Stimulated activated effector memory CD8-positive, alpha-beta T cell treated with anti-CD3 and anti-CD28 coated beads, Interleukin-12 subunit alpha, Interleukin-12 subunit beta, amount 100 ng/mL, for 72 hours (primary cell): ENCODE data around the gene HTT-AS.
"Not testable (repeated sequence)": the region's sequence is repeated elsewhere in the genome, so short reads cannot be mapped to it uniquely, and the experiment has no call there.

Experiments
- ATAC-seq: fragments of 150-1000 bp; cut with Tn5 transposase; 2 replicates; pipeline ENCODE4 v1.10.0; 2021
- DNase-seq, 2 donors: peaks; one replicate each; pipeline ENCODE4 v3.0.0; 2021 to 2022; ENCODE audit warnings: low spot score in 2 of 2
- H3K27ac Mint-ChIP-seq: one replicate; pipeline ENCODE4 v1.8.0; 2022; ENCODE audit warnings: mild to moderate bottlenecking, mixed read lengths
- H3K36me3 Mint-ChIP-seq: one replicate; pipeline ENCODE4 v1.8.0; 2022; ENCODE audit warnings: mild to moderate bottlenecking, mixed read lengths
- H3K4me1 Mint-ChIP-seq: one replicate; pipeline ENCODE4 v1.8.0; 2022; ENCODE audit warnings: mixed read lengths
- H3K4me3 Mint-ChIP-seq: one replicate; pipeline ENCODE4 v1.8.0; 2022; ENCODE audit warnings: mild to moderate bottlenecking, mixed read lengths
- H3K9me3 Mint-ChIP-seq: one replicate; pipeline ENCODE4 v1.8.0; 2022; ENCODE audit warnings: mixed read lengths

Gene HTT-AS

DNA sequence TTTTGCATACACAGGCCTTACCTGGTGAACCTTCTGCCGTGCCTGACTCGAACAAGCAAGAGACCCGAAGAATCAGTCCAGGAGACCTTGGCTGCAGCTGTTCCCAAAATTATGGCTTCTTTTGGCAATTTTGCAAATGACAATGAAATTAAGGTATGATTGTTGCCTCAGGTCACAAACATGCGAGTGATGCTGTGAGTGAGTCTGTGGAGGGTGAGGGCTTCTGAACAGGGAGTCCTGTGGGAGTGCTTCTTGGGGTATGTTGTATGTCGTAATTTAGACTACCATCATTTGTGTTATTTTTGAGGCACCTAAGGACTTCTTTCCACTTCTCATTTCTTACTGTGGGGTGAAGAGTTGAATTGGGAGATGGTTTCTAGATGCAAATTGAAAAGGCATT is 32.9 kb upstream of the HTT-AS start:
- Mint-ChIP-seq H3K27ac (no peak overlapping the region), H3K4me3 (no peak overlapping the region), H3K36me3 (peaks cover 88% of the 10 kb centered on the region), H3K4me1 (peaks cover 11% of the 10 kb centered on the region), H3K9me3 (no peaks in the 10 kb centered on the region)
- ATAC-seq (no peak), DNase-seq (no peak)

DNA sequence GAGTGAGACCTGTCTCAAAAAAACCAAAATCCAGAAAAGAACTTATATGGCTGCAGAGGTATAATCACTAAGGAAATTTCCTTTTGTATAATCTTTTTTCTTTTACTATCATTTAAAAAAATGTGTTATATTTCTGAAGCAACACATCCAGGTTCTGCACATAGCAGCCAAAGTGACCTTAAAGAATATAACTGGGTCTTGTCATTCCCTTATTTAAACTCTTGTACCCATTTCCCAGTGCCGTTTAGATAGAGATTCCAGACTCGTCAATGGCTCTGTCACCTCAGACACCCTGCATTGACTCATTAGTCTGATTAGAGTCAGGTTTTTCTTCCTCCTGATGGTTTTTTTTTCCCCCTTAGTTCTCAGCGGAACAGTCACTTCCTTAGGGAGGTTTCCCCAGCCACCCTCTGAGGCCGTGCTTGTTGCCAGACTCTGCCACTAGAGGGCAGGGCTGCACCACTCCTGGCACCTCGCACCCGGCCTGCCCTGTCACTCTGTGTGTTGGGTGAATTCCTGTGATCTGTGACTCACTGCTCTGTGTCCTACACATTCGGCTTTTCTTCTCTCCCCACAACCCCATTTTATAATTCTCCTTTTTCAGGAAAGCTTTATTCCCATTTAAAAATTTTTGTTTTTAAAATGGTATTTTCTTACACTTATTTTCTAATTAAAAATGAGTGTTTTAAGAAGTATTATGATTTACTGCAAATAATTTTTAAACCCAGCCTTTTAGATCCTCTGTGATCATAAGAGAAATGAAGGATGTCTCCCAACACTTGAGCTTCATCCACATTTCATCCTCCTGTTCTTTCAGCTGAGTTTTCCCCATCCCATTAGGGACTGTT is 32.2 kb upstream of the HTT-AS start:
- no peak overlapping the region for H3K27ac Mint-ChIP-seq
- H3K4me1 Mint-ChIP-seq, result peaks cover 15% of the 10 kb centered on the region
- H3K36me3 Mint-ChIP-seq, result peaks cover 88% of the 10 kb centered on the region
- no peaks in the 10 kb centered on the region for H3K9me3 Mint-ChIP-seq
- ATAC-seq (peak; percentile 100), DNase-seq (peak; percentile 94 to 96)
- H3K4me3 Mint-ChIP-seq, result no peak overlapping the region

DNA sequence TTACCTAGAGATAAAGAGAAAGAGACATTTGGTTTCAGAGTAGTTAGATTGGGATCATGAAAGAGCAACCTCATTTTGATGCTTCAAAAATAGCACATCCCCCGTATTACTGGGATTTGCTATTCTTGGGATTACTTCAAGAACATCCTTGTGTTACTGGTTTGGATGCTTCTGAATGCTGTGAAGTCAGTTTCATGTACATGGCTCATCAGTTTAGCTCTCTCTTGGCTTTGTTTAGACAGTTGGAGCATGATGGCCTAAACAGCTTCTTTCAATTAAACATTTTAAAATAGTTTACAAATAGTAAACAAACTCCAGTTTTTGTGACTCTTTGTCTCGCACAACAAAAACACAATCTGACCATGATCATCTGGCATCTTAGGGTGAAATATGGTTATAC is 24.0 kb upstream of the HTT-AS start:
- H3K9me3 Mint-ChIP-seq, result no peaks in the 10 kb centered on the region
- H3K27ac Mint-ChIP-seq, result no peak overlapping the region
- H3K36me3 Mint-ChIP-seq, result peaks cover 79% of the 10 kb centered on the region
- ATAC-seq (no peak), DNase-seq (no peak)
- no peak overlapping the region for H3K4me3 Mint-ChIP-seq
- peaks cover 21% of the 10 kb centered on the region for H3K4me1 Mint-ChIP-seq

DNA sequence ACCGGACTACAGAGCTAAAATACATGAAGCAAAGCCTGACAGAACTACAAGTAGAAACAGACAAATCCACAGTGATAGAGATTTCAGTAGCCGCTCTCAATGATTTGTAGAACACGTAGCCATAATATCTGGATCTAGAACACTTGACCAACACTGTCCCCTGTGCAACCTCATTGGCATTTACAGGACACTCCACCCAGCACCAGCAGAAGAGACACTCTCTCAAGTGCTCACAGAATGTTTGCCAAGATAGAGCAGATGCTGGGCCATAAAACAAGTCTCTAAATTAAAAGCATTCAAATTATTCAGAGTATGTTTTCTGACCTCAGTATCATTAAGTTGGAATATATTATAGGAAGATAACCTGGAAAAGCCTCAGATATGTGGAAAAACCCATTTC is 21.9 kb upstream of the HTT-AS start:
- Mint-ChIP-seq H3K4me1 (peaks cover 17% of the 10 kb centered on the region), H3K27ac (peak overlapping the region; percentile 61), H3K36me3 (peaks cover 71% of the 10 kb centered on the region), H3K9me3 (no peaks in the 10 kb centered on the region), H3K4me3 (no peak overlapping the region)
- no peak for DNase-seq
- ATAC-seq, result no peak

DNA sequence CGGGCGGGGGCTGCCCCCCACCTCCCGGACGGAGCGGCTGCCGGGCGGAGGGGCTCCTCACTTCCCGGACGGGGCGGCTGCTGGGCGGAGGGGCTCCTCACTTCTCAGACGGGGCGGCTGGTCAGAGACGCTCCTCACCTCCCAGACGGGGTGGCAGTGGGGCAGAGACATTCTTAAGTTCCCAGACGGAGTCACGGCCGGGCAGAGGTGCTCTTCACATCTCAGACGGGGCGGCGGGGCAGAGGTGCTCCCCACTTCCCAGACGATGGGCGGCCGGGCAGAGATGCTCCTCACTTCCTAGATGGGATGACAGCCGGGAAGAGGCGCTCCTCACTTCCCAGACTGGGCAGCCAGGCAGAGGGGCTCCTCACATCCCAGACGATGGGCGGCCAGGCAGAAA is 20.4 kb upstream of the HTT-AS start:
- not testable (repeated sequence) for H3K4me3 Mint-ChIP-seq, ATAC-seq, DNase-seq, H3K9me3 Mint-ChIP-seq, H3K27ac Mint-ChIP-seq
- peaks cover 12% of the 10 kb centered on the region for H3K4me1 Mint-ChIP-seq
- peaks cover 67% of the 10 kb centered on the region for H3K36me3 Mint-ChIP-seq

DNA sequence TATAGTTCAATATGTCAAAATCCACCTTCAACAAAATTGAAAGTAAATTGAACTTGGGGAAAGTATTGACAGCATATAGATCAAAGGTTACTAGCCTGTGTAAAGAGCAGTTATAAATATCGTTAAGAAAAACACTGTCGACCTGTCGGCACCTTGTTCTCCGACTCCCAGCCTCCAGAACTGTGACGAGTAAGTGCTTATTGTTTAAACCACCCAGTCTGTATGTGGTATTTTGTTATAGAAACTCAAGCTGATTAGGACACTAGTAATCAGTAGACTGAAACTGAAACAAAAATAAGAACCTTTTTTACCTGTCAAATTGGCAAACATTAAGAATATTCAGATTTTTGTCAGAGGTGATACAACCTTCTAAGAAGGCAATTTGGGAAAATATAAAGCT is 17.1 kb upstream of the HTT-AS start:
- no peaks in the 10 kb centered on the region for H3K9me3 Mint-ChIP-seq
- DNase-seq, result no peak
- H3K36me3 Mint-ChIP-seq, result peaks cover 75% of the 10 kb centered on the region
- no peak overlapping the region for H3K4me3 Mint-ChIP-seq
- no peak overlapping the region for H3K27ac Mint-ChIP-seq
- no peak for ATAC-seq
- peaks cover 18% of the 10 kb centered on the region for H3K4me1 Mint-ChIP-seq

DNA sequence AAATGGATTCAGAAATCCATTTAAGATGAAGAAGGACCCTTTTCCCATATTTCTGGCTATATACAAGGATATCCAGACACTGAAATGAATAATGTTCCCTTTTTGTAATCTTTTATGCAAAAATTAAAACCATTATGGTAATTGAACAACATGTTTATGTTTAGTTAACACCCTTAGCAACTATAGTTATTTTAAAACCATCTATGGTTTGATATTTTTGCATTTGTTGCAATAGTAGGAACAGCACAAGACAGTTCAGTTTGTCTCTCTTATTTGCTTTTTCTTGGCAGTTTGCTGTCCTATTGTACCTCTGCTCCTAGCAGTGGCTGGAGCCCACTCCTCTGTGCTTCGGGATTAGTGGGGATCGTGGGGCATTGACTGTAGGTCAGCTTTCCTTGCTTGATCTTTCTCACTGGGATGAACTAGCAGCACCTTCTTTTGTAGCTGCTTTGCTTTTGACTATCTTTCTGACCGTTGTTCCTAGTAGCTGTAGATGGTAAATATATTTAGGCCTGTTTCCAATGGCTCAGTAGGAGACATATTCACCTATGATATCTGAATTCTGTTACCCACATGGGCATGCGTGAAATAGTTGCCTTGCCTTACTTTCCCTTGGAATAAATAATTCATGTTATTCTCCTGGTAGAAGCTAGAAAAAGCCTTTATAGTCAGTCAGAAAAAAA is 12.9 kb upstream of the HTT-AS start:
- peaks cover 46% of the 10 kb centered on the region for H3K36me3 Mint-ChIP-seq
- H3K9me3 Mint-ChIP-seq, result no peaks in the 10 kb centered on the region
- no peak overlapping the region for H3K27ac Mint-ChIP-seq
- H3K4me3 Mint-ChIP-seq, result no peak overlapping the region
- DNase-seq (no peak), ATAC-seq (no peak)
- H3K4me1 Mint-ChIP-seq, result peaks cover 39% of the 10 kb centered on the region

DNA sequence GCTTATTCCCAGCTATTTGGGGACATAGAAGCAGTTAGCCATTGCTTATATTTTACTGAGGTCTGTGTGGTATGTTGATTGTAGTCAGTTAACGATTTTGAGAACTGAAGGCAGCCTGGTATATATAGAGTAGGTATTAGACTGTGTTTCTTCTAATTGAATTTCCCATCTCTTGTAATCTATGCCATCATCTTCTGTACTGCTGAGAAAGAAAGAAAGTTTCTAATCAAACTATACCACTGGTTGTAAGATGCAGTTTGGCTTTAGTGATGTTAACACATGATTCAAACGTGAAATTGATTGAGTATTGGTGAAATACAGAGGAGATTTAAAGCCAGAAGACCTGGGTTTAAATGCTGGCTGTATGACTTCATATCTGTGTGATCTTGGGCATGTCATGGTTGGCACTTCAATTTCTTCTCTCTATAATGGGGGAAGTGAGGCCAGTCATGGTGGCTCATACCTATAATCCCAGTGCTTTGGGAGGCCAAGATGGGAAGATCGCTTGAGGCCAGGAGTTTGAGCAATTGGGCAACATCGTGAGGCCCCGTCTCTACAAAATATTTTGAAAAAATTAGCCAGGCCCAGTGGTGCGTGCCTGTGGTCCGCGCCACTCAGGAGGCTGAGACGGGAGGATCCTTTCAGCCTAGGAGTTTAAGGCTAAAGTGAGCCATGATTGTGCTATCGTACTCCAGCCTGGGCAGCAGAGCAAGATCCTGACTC is 11.8 kb upstream of the HTT-AS start:
- peak; percentile 63 for ATAC-seq
- Mint-ChIP-seq H3K27ac (peak overlapping the region; percentile 20), H3K36me3 (peaks cover 46% of the 10 kb centered on the region), H3K9me3 (no peaks in the 10 kb centered on the region), H3K4me3 (peak overlapping the region; percentile 6), H3K4me1 (peaks cover 39% of the 10 kb centered on the region)
- DNase-seq, result no peak

DNA sequence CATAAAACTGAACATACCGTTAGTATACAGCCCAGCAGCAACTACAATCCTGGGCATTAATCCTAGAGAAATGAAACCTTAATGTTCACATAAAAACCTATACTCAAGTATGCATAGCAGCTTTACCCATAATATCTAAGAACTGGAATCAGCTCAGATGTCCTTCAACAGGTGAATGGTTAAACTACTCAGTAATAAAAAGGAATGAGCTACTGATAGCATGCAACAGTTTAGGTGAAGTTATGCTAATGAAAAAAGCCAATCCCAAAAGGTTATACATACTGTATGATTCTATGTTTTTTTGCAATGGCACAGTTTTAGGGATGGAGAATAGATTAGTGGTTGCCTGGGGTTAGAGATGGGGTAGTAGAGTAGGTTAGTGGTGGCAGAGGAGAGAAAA is 9.4 kb upstream of the HTT-AS start:
- Mint-ChIP-seq H3K4me1 (peaks cover 49% of the 10 kb centered on the region), H3K36me3 (peaks cover 25% of the 10 kb centered on the region), H3K27ac (no peak overlapping the region), H3K9me3 (no peaks in the 10 kb centered on the region), H3K4me3 (no peak overlapping the region)
- DNase-seq (no peak), ATAC-seq (no peak)

DNA sequence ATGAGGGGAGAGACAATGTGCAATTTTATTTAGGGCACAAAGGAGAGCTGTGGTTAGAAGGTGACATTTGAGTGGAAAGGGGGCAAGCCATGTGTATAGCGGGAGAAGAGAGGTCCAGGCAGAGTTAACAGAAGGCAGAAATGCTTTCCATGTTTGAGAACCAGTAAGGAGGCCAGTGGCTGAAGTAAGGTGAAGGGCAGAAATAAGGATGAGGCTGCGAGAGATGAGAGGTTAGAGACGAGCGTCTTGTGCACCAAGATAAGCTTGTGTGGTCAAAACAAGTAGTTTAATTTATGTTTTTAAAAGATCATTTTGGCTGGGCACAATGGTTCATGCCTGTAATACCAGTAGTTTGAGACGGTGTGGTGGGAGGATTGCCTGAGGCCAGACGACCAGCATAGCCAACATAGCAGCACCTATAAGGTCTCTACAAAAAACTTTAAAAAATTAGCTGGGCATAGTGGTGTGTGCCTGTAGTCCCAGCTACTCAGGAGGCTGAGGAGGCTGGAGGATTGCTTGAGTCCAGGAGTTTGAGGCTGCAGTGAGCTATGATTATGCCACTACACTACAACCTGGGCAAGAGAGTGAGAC is 8.7 kb upstream of the HTT-AS start:
- Mint-ChIP-seq H3K9me3 (no peaks in the 10 kb centered on the region), H3K4me1 (peaks cover 47% of the 10 kb centered on the region), H3K4me3 (no peak overlapping the region), H3K36me3 (peaks cover 18% of the 10 kb centered on the region), H3K27ac (peak overlapping the region; percentile 4)
- DNase-seq (no peak), ATAC-seq (no peak)

DNA sequence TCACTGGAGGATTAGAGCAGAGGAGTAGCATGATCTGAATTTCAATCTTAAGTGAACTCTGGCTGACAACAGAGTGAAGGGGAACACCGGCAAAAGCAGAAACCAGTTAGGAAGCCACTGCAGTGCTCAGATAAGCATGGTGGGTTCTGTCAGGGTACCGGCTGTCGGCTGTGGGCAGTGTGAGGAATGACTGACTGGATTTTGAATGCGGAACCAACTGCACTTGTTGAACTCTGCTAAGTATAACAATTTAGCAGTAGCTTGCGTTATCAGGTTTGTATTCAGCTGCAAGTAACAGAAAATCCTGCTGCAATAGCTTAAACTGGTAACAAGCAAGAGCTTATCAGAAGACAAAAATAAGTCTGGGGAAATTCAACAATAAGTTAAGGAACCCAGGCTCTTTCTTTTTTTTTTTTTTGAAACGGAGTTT is 5.4 kb upstream of the HTT-AS start:
- Mint-ChIP-seq H3K9me3 (no peaks in the 10 kb centered on the region), H3K36me3 (peaks cover 17% of the 10 kb centered on the region), H3K4me3 (no peak overlapping the region), H3K27ac (peak overlapping the region; percentile 21), H3K4me1 (peaks cover 43% of the 10 kb centered on the region)
- no peak for DNase-seq
- no peak for ATAC-seq

DNA sequence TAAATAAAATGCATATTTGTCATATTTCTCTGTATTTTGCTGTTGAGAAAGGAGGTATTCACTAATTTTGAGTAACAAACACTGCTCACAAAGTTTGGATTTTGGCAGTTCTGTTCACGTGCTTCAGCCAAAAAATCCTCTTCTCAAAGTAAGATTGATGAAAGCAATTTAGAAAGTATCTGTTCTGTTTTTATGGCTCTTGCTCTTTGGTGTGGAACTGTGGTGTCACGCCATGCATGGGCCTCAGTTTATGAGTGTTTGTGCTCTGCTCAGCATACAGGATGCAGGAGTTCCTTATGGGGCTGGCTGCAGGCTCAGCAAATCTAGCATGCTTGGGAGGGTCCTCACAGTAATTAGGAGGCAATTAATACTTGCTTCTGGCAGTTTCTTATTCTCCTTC is 3.5 kb upstream of the HTT-AS start:
- no peak for DNase-seq

DNA sequence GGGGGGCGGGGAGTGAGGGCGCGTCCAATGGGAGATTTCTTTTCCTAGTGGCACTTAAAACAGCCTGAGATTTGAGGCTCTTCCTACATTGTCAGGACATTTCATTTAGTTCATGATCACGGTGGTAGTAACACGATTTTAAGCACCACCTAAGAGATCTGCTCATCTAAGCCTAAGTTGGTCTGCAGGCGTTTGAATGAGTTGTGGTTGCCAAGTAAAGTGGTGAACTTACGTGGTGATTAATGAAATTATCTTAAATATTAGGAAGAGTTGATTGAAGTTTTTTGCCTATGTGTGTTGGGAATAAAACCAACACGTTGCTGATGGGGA is 1.3 kb upstream of the HTT-AS start:
- Mint-ChIP-seq H3K36me3 (peaks cover 11% of the 10 kb centered on the region), H3K9me3 (no peaks in the 10 kb centered on the region), H3K27ac (peak overlapping the region; percentile 96), H3K4me1 (peaks cover 28% of the 10 kb centered on the region), H3K4me3 (peak overlapping the region; percentile 91)
- ATAC-seq, result no peak
- DNase-seq, result no peak

More for the DNA sequence above, 3.5 kb upstream of the HTT-AS start:
- Mint-ChIP-seq H3K36me3 (peaks cover 11% of the 10 kb centered on the region), H3K27ac (no peak overlapping the region), H3K4me1 (peaks cover 33% of the 10 kb centered on the region), H3K9me3 (no peaks in the 10 kb centered on the region), H3K4me3 (no peak overlapping the region)
- no peak for ATAC-seq

DNA sequence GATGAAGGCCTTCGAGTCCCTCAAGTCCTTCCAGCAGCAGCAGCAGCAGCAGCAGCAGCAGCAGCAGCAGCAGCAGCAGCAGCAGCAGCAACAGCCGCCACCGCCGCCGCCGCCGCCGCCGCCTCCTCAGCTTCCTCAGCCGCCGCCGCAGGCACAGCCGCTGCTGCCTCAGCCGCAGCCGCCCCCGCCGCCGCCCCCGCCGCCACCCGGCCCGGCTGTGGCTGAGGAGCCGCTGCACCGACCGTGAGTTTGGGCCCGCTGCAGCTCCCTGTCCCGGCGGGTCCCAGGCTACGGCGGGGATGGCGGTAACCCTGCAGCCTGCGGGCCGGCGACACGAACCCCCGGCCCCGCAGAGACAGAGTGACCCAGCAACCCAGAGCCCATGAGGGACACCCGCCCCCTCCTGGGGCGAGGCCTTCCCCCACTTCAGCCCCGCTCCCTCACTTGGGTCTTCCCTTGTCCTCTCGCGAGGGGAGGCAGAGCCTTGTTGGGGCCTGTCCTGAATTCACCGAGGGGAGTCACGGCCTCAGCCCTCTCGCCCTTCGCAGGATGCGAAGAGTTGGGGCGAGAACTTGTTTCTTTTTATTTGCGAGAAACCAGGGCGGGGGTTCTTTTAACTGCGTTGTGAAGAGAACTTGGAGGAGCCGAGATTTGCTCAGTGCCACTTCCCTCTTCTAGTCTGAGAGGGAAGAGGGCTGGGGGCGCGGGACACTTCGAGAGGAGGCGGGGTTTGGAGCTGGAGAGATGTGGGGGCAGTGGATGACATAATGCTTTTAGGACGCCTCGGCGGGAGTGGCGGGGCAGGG is 711 bp upstream of the HTT-AS start:
- DNase-seq (peak; percentile 20 to 76), ATAC-seq (peak; percentile 8)
- H3K4me3 Mint-ChIP-seq, result peak overlapping the region; percentile 91
- H3K9me3 Mint-ChIP-seq, result no peaks in the 10 kb centered on the region
- peaks cover 28% of the 10 kb centered on the region for H3K4me1 Mint-ChIP-seq
- H3K27ac Mint-ChIP-seq, result peak overlapping the region; percentile 96
- peaks cover 11% of the 10 kb centered on the region for H3K36me3 Mint-ChIP-seq
